ENCODE data around the gene CTNNA3. TPM values are rescaled to one million over a fixed set of nuclear protein-coding genes. Genes with fewer than 3 reads are reported as not detected.

CTNNA3 gene
- polyA plus RNA-seq, 1 experiment: 0.26 TPM

DNA sequence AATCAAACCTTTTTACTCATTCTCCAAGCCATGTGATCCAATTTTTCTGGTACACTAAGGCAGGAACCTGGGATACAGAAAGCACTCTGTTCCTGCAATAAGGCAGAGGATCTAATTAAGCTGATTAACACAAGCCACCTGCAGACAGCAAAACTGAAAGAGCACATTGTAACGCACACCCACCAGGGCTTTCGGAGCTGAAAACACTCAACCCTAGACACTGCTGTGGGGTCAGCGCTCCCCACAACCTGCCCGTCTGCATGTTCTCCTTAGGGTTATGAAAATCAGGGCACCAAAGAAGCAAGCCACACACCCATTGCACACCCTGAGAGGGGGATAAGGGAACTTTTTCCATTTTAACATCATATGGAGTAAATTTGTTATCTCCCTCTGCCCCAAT, 1792.4 kb downstream of the CTNNA3 start:
- Histone ChIP-seq H3K4me3 (ENCODE audit: low read depth, low read length) (no peak overlapping the region), H3K27me3 (ENCODE audit: control insufficient read depth, insufficient read depth, low read length) (no peaks in the 10 kb centered on the region), H3K27ac (ENCODE audit: low read depth, low read length) (no peak overlapping the region), H3K9me3 (ENCODE audit: control insufficient read depth, insufficient read depth, low read length) (no peaks in the 10 kb centered on the region)
- CTCF ChIA-PET: no interaction called here
- DNase-seq (ENCODE audit: low read depth, low spot score): no peak
- POLR2A ChIA-PET: no interaction called here
- TF ChIP-seq, protein P1, sequence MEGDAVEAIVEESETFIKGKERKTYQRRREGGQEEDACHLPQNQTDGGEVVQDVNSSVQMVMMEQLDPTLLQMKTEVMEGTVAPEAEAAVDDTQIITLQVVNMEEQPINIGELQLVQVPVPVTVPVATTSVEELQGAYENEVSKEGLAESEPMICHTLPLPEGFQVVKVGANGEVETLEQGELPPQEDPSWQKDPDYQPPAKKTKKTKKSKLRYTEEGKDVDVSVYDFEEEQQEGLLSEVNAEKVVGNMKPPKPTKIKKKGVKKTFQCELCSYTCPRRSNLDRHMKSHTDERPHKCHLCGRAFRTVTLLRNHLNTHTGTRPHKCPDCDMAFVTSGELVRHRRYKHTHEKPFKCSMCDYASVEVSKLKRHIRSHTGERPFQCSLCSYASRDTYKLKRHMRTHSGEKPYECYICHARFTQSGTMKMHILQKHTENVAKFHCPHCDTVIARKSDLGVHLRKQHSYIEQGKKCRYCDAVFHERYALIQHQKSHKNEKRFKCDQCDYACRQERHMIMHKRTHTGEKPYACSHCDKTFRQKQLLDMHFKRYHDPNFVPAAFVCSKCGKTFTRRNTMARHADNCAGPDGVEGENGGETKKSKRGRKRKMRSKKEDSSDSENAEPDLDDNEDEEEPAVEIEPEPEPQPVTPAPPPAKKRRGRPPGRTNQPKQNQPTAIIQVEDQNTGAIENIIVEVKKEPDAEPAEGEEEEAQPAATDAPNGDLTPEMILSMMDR (IDR thresholded peaks at IDR 0.05; ENCODE audit: low read depth, low read length): no peak

DNA sequence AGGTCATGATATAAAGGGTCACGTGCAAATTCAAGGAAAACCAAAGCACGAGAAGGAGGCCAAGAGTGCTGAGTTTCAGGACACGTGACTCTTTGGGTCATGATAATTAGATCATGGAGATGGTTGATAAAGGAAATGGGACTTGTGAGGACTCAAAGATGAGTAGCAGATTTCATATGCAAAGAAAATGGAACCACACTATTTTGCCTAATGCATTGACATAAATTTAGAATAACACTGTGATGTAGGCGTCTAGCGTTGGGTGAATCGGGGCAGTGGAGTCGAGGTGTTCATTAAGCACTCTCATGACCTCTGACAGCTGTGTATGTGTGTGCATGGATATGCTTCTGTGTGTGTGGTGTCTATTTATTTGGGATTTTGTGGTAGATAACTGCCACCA, 1795.7 kb downstream of the CTNNA3 start:
- CTCF ChIA-PET: no interaction called here

DNA sequence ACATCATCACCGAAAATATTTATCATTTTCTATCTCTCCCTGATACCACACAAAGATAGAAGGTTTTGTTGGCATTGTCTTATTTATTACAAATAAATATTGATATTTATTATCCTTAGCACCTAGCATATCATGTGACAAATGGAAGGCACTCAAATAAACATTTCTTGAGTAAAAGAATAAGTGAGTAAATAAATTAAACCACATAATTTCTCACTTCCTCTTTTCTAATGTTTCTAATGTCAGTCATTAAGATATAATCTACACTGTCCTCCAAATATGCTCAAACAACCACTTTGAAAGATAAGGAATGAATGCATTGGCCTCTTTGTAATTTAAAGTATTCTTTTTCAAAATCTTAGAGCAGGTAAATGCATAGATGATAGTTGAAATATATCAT, 1797.9 kb downstream of the CTNNA3 start:
- Histone ChIP-seq H3K27ac (ENCODE audit: low read depth, low read length) (no peak overlapping the region), H3K9me3 (ENCODE audit: control insufficient read depth, insufficient read depth, low read length) (no peaks in the 10 kb centered on the region), H3K4me3 (ENCODE audit: low read depth, low read length) (no peak overlapping the region), H3K27me3 (ENCODE audit: control insufficient read depth, insufficient read depth, low read length) (no peaks in the 10 kb centered on the region)
- no peak for DNase-seq (ENCODE audit: low read depth, low spot score)
- CTCF ChIA-PET: no interaction called here
- TF ChIP-seq, protein P1 (IDR thresholded peaks at IDR 0.05; ENCODE audit: low read depth, low read length): no peak
- POLR2A ChIA-PET: no interaction called here

More for the DNA sequence above, 1795.7 kb downstream of the CTNNA3 start:
- POLR2A ChIA-PET: no interaction called here
- no peak overlapping the region for H3K27ac ChIP-seq (ENCODE audit: low read depth, low read length)
- H3K4me3 ChIP-seq (ENCODE audit: low read depth, low read length): no peak overlapping the region
- H3K9me3 ChIP-seq (ENCODE audit: control insufficient read depth, insufficient read depth, low read length): no peaks in the 10 kb centered on the region
- TF ChIP-seq, protein P1 (IDR thresholded peaks at IDR 0.05; ENCODE audit: low read depth, low read length): no peak
- H3K27me3 ChIP-seq (ENCODE audit: control insufficient read depth, insufficient read depth, low read length): no peaks in the 10 kb centered on the region
- no peak for DNase-seq (ENCODE audit: low read depth, low spot score)

DNA sequence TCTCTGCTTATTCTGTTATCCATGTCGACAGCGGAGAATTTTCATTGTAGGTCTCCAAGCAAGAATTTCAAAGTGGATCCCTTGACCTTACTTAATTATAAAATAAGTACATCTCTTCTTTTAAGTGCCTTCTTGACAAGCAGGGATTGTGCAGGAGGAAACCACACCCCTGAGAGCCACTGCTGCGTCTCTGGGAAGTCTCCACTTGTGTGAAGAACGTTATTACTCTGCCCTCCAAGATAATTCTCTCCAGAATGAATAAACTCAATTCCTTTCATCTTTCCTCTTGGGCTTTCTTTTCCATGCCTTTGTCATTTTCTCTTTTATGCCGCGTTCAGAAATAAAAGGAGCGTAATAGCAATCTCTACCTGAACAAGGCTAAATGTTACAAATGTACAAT, 1801.0 kb downstream of the CTNNA3 start:
- H3K4me3 ChIP-seq (ENCODE audit: low read depth, low read length): no peak overlapping the region
- H3K27ac ChIP-seq (ENCODE audit: low read depth, low read length): no peak overlapping the region
- no peaks in the 10 kb centered on the region for H3K9me3 ChIP-seq (ENCODE audit: control insufficient read depth, insufficient read depth, low read length)
- TF ChIP-seq, protein P1 (IDR thresholded peaks at IDR 0.05; ENCODE audit: low read depth, low read length): no peak
- no peak for DNase-seq (ENCODE audit: low read depth, low spot score)
- POLR2A ChIA-PET: no interaction called here
- no peaks in the 10 kb centered on the region for H3K27me3 ChIP-seq (ENCODE audit: control insufficient read depth, insufficient read depth, low read length)
- CTCF ChIA-PET: no interaction called here

DNA sequence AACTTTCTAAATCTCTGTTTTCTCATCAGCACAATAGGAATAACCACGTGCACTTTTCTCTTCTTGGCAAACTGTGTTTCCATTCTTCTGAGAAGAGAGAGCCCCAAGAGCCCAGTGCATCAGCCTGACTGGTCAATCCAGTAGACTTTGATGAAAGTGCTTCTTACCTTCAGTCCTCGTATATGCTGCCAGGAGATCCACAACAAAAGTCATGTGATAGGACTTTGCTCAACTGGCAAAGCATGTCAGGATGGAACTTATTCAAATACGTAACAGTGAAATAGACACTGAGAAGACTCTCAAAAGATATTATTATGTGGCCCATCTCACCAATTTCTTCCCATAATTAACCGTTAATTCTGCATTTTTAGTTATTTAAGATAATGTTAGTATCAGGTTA, 1801.6 kb downstream of the CTNNA3 start:
- no peak overlapping the region for H3K4me3 ChIP-seq (ENCODE audit: low read depth, low read length)
- POLR2A ChIA-PET: no interaction called here
- TF ChIP-seq, protein P1 (IDR thresholded peaks at IDR 0.05; ENCODE audit: low read depth, low read length): no peak
- no peaks in the 10 kb centered on the region for H3K27me3 ChIP-seq (ENCODE audit: control insufficient read depth, insufficient read depth, low read length)
- no peaks in the 10 kb centered on the region for H3K9me3 ChIP-seq (ENCODE audit: control insufficient read depth, insufficient read depth, low read length)
- no peak for DNase-seq (ENCODE audit: low read depth, low spot score)
- H3K27ac ChIP-seq (ENCODE audit: low read depth, low read length): no peak overlapping the region
- CTCF ChIA-PET: no interaction called here
